ENCODE data around the gene RNF145.

The RNF145 gene

GRCh38 chr5:159217236-159217635 lies 7.9 kb upstream of the RNF145 start:
- no peak for DNase-seq

GRCh38 chr5:159216454-159216853 lies 7.1 kb upstream of the RNF145 start:
- DNase-seq, result no peak

- DNase-seq, result no peak
Measured at GRCh38 chr5:159215886-159216285, 6.5 kb upstream of the RNF145 start.

GRCh38 chr5:159214486-159215271 lies 5.3 kb upstream of the RNF145 start:
- DNase-seq, result no peak

- no peak for DNase-seq
Measured at GRCh38 chr5:159212657-159213462, 3.5 kb upstream of the RNF145 start.

GRCh38 chr5:159211729-159212174 lies 2.4 kb upstream of the RNF145 start:
- DNase-seq, result peak; percentile 14

- no peak for DNase-seq
Measured at GRCh38 chr5:159210846-159211245, 1.5 kb upstream of the RNF145 start.

GRCh38 chr5:159210210-159210661 lies 883 bp upstream of the RNF145 start:
- DNase-seq, result no peak

- DNase-seq, result peak; percentile 54
Measured at GRCh38 chr5:159208514-159209437, 577 bp downstream of the RNF145 start.

- DNase-seq, result peak; percentile 84
Measured at GRCh38 chr5:159207686-159208513, 1.5 kb downstream of the RNF145 start.

GRCh38 chr5:159207222-159207685 lies 2.1 kb downstream of the RNF145 start:
- no peak for DNase-seq

- no peak for DNase-seq
Measured at GRCh38 chr5:159206818-159207217, 2.5 kb downstream of the RNF145 start.

- DNase-seq, result no peak
Measured at GRCh38 chr5:159206368-159206767, 3.0 kb downstream of the RNF145 start.

- no peak for DNase-seq
Measured at GRCh38 chr5:159203351-159203750, 6.0 kb downstream of the RNF145 start.

- no peak for DNase-seq
Measured at GRCh38 chr5:159202151-159202550, 7.2 kb downstream of the RNF145 start.

- DNase-seq, result no peak
Measured at GRCh38 chr5:159199780-159200179, 9.6 kb downstream of the RNF145 start.

- no peak for DNase-seq
Measured at GRCh38 chr5:159199225-159199624, 10.1 kb downstream of the RNF145 start.

GRCh38 chr5:159198063-159199036 lies 11.0 kb downstream of the RNF145 start:
- no peak for DNase-seq

GRCh38 chr5:159195775-159196174 lies 13.6 kb downstream of the RNF145 start:
- no peak for DNase-seq

GRCh38 chr5:159190170-159190569 lies 19.2 kb downstream of the RNF145 start:
- no peak for DNase-seq

Data from CD4-positive, alpha-beta T cell treated with Interleukin-17A for 4 hours (primary cell).